KMS-11 (cell line): ENCODE measurements around the gene ACOX2.

ENCODE experiments used
- H2AFZ ChIP-seq: fragments of 200-600 bp; sonication (generic); 2 replicates; pipeline ENCODE4 v1.6.1; 2016; ENCODE audit warnings: antibody characterized with exemption, mixed run types, low read depth
- H3K27ac ChIP-seq: fragments of 200-600 bp; sonication (generic); 2 replicates; pipeline ENCODE4 v1.6.1; 2016; ENCODE audit warnings: mild to moderate bottlenecking, mixed run types
- H3K27me3 ChIP-seq: fragments of 200-600 bp; sonication (generic); 2 replicates; pipeline ENCODE4 v1.6.1; 2017; ENCODE audit warnings: mild to moderate bottlenecking, low read depth, mixed run types, moderate library complexity; ENCODE audit not compliant: insufficient read depth
- H3K36me3 ChIP-seq: fragments of 200-600 bp; sonication (generic); 2 replicates; pipeline ENCODE4 v1.6.1; 2017; ENCODE audit warnings: mild to moderate bottlenecking, mixed run types; ENCODE audit not compliant: insufficient read depth
- H3K4me1 ChIP-seq: fragments of 200-600 bp; sonication (generic); 2 replicates; pipeline ENCODE4 v1.6.1; 2016; ENCODE audit warnings: mild to moderate bottlenecking, low read depth, mixed run types; ENCODE audit not compliant: poor library complexity, severe bottlenecking
- H3K4me2 ChIP-seq: fragments of 200-600 bp; sonication (generic); 2 replicates; pipeline ENCODE4 v1.7.0; 2016; ENCODE audit warnings: mild to moderate bottlenecking, mixed run types
- H3K4me3 ChIP-seq: fragments of 200-600 bp; sonication (generic); IDR thresholded peaks from 2 replicates; pipeline ENCODE4 v1.6.1; 2017; ENCODE audit warnings: low read depth, low read length, mixed read lengths; ENCODE audit not compliant: insufficient read depth
- H3K79me2 ChIP-seq: fragments of 200-600 bp; sonication (generic); 2 replicates; pipeline ENCODE4 v1.6.1; 2016; ENCODE audit warnings: low read depth, mixed run types; ENCODE audit not compliant: insufficient read depth
- H3K9ac ChIP-seq: fragments of 200-600 bp; sonication (generic); 2 replicates; pipeline ENCODE4 v1.6.1; 2016; ENCODE audit warnings: mild to moderate bottlenecking, mixed run types
- H4K20me1 ChIP-seq: fragments of 200-600 bp; sonication (generic); 2 replicates; pipeline ENCODE4 v1.6.1; 2016; ENCODE audit warnings: mild to moderate bottlenecking, mixed run types; ENCODE audit not compliant: insufficient read depth
- TF ChIP-seq, protein P1 (sequence below): fragments of 200-600 bp; sonication (generic); conservative IDR thresholded peaks from 2 replicates; pipeline ENCODE4 v1.6.1; 2017; ENCODE audit warnings: low read depth, mild to moderate bottlenecking, antibody characterized with exemption, low read length, moderate library complexity, mixed read lengths

Gene ACOX2

DNA sequence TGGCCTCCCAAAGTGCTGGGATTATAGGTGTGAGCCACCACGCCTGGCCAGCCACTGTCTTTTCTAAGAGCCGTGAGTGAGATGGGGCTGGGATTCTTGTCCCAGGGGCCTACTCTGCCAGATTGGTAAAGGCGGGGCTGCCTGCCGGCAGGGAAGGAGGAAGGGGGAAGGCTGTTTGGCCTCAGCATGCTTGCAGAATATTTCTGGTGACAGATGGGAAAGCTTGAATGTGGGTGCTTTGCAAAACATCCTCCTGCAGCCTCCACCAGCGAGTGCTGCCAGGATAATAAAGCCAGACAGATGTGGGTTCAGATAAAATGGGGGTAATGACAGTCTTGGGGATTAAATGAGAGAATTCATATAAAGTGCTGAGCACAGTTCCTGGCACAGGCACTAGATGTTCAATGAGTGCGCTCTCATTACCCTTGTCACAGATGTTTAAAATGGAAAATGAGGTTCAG, 19.8 kb upstream of the ACOX2 start:
- no peaks in the 10 kb centered on the region for H3K4me1 ChIP-seq
- no peaks in the 10 kb centered on the region for H3K27me3 ChIP-seq
- no peak overlapping the region for H3K27ac ChIP-seq
- no peak overlapping the region for H3K4me3 ChIP-seq
- TF ChIP-seq, protein P1, sequence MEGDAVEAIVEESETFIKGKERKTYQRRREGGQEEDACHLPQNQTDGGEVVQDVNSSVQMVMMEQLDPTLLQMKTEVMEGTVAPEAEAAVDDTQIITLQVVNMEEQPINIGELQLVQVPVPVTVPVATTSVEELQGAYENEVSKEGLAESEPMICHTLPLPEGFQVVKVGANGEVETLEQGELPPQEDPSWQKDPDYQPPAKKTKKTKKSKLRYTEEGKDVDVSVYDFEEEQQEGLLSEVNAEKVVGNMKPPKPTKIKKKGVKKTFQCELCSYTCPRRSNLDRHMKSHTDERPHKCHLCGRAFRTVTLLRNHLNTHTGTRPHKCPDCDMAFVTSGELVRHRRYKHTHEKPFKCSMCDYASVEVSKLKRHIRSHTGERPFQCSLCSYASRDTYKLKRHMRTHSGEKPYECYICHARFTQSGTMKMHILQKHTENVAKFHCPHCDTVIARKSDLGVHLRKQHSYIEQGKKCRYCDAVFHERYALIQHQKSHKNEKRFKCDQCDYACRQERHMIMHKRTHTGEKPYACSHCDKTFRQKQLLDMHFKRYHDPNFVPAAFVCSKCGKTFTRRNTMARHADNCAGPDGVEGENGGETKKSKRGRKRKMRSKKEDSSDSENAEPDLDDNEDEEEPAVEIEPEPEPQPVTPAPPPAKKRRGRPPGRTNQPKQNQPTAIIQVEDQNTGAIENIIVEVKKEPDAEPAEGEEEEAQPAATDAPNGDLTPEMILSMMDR = no peak
- H3K4me2 ChIP-seq = no peak overlapping the region
- H3K36me3 ChIP-seq = no peaks in the 10 kb centered on the region
- H3K9ac ChIP-seq = no peak overlapping the region
- no peaks in the 10 kb centered on the region for H4K20me1 ChIP-seq
- no peaks in the 10 kb centered on the region for H3K79me2 ChIP-seq
- no peak overlapping the region for H2AFZ ChIP-seq

DNA sequence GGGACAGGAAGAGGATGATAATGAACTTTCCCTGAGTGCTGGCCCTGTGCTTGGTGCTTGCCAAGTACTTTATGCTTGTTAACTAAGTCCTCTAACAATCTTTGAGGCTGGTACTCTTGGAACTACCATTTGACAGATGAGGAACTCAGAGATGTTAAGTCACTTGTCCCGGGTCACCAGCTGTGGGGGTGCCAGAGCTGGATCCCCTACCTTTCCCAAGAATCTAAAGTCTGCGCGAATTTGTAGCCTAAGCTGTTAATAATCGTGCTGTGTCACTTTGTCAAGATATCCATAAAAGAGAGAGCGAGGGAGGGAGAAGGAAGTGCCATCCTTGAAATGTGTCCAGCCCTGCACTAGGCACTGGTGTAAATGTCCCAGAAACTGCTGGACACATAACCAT, 19.0 kb upstream of the ACOX2 start:
- no peaks in the 10 kb centered on the region for H4K20me1 ChIP-seq

DNA sequence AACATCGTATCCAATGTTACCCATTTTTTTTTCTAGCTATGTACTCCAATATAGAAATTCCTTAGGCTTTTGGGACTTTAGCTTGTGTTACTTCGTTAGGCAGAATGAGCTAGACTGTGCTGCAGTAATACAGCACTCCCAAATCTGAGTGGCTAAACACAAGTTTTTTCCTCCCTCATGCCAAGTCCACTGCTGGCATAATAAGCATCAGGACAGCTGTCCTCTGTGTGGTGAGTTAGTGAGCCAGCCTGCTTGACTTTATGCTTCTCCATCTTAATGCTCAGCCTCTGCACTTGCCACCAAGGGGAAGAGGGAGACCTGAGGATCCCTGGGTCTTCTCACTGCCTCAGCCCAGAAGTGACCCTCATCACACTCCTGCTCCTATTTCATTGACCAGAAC, 18.2 kb upstream of the ACOX2 start:
- H3K4me3 ChIP-seq = no peak overlapping the region
- H2AFZ ChIP-seq = no peak overlapping the region
- TF ChIP-seq, protein P1 = no peak
- no peaks in the 10 kb centered on the region for H4K20me1 ChIP-seq
- H3K36me3 ChIP-seq = no peaks in the 10 kb centered on the region
- no peaks in the 10 kb centered on the region for H3K27me3 ChIP-seq
- H3K4me1 ChIP-seq = no peaks in the 10 kb centered on the region
- H3K27ac ChIP-seq = no peak overlapping the region
- no peak overlapping the region for H3K9ac ChIP-seq
- H3K79me2 ChIP-seq = no peaks in the 10 kb centered on the region
- no peak overlapping the region for H3K4me2 ChIP-seq

More for the DNA sequence above, 19.0 kb upstream of the ACOX2 start:
- TF ChIP-seq, protein P1 = no peak
- no peaks in the 10 kb centered on the region for H3K79me2 ChIP-seq
- H3K4me1 ChIP-seq = no peaks in the 10 kb centered on the region
- no peaks in the 10 kb centered on the region for H3K27me3 ChIP-seq
- no peaks in the 10 kb centered on the region for H3K36me3 ChIP-seq
- H3K4me2 ChIP-seq = no peak overlapping the region
- no peak overlapping the region for H2AFZ ChIP-seq
- H3K4me3 ChIP-seq = no peak overlapping the region
- no peak overlapping the region for H3K27ac ChIP-seq
- no peak overlapping the region for H3K9ac ChIP-seq

GRCh38 chr3:58553003-58553402, 16.0 kb upstream of the ACOX2 start:
- no peak overlapping the region for H3K4me2 ChIP-seq

More at GRCh38 chr3:58553003-58553402, 16.0 kb upstream of the ACOX2 start:
- H3K27ac ChIP-seq = no peak overlapping the region
- no peaks in the 10 kb centered on the region for H3K4me1 ChIP-seq
- no peaks in the 10 kb centered on the region for H3K27me3 ChIP-seq
- no peak overlapping the region for H3K9ac ChIP-seq
- H4K20me1 ChIP-seq = no peaks in the 10 kb centered on the region
- no peaks in the 10 kb centered on the region for H3K36me3 ChIP-seq
- H3K4me3 ChIP-seq = no peak overlapping the region
- no peaks in the 10 kb centered on the region for H3K79me2 ChIP-seq
- TF ChIP-seq, protein P1 = no peak
- no peak overlapping the region for H2AFZ ChIP-seq
